ENCODE data around the gene PTN.

DNA sequence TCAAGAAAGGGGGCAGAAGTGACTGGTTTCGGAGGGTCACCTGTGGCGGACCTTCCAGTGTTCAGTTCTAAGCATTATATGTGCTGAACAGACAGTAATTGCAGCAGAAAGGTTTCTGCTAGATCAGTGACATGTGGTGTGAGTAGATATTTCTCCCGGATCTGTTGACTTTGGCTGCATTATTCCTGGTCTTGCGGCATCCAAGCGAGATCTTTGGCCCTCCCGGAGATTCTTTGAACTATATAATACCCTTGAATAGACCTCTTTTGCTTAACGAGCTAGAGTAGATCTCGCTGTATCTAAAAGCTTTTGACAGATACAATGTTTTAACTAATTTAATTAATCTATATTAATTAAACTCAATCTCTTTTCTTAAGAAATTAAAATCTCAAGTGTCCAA is 99.8 kb downstream of the PTN start:
- TF ChIP-seq, protein P1, sequence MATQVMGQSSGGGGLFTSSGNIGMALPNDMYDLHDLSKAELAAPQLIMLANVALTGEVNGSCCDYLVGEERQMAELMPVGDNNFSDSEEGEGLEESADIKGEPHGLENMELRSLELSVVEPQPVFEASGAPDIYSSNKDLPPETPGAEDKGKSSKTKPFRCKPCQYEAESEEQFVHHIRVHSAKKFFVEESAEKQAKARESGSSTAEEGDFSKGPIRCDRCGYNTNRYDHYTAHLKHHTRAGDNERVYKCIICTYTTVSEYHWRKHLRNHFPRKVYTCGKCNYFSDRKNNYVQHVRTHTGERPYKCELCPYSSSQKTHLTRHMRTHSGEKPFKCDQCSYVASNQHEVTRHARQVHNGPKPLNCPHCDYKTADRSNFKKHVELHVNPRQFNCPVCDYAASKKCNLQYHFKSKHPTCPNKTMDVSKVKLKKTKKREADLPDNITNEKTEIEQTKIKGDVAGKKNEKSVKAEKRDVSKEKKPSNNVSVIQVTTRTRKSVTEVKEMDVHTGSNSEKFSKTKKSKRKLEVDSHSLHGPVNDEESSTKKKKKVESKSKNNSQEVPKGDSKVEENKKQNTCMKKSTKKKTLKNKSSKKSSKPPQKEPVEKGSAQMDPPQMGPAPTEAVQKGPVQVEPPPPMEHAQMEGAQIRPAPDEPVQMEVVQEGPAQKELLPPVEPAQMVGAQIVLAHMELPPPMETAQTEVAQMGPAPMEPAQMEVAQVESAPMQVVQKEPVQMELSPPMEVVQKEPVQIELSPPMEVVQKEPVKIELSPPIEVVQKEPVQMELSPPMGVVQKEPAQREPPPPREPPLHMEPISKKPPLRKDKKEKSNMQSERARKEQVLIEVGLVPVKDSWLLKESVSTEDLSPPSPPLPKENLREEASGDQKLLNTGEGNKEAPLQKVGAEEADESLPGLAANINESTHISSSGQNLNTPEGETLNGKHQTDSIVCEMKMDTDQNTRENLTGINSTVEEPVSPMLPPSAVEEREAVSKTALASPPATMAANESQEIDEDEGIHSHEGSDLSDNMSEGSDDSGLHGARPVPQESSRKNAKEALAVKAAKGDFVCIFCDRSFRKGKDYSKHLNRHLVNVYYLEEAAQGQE (IDR thresholded peaks at IDR 0.05; ENCODE audit: insufficient replicate concordance, low read depth) = no peak
- TF ChIP-seq CTCF (IDR thresholded peaks at IDR 0.05; ENCODE audit: insufficient read depth, low read length) = no peak

Data from HL-60 (cell line).